Body of pancreas (tissue), 4 donors: ENCODE results near the gene ZRSR2. TPM values are rescaled to one million over a fixed set of nuclear protein-coding genes. Genes with fewer than 3 reads are reported as not detected.
A peak's percentile ranks its signal among the peaks of the same experiment; 100 is the strongest.

ENCODE experiments used
- ATAC-seq: fragments of 150-250 bp; one replicate; pipeline ENCODE4 v1.9.1; 2016
- DNase-seq, 4 donors: peaks; one replicate each; pipeline ENCODE4 v3.0.0-alpha.2; 2019
- H3K27ac ChIP-seq, 4 donors: fragments of 200-600 bp; sonication (generic); 1 replicate in 3 of 4; 2 replicates in 1 of 4; pipeline versions ENCODE4 v1.5.1 to v1.6.1; 2016 to 2019; ENCODE audit warnings: mild to moderate bottlenecking in 1 of 4, mixed read lengths in 1 of 4, moderate library complexity in 1 of 4
- H3K27me3 ChIP-seq, 2 donors: fragments of 200-600 bp; sonication (generic); one replicate each; pipeline ENCODE4 v1.6.0; 2016; ENCODE audit warnings: mild to moderate bottlenecking in 1 of 2
- H3K36me3 ChIP-seq, 2 donors: fragments of 200-600 bp; sonication (generic); replicated peaks in 1 of 2; 2 replicates each; pipeline ENCODE4 v1.5.1; 2016; ENCODE audit warnings: low read depth in 2 of 2; ENCODE audit not compliant: insufficient read depth in 1 of 2
- H3K4me1 ChIP-seq: fragments of 200-600 bp; sonication (generic); one replicate; pipeline ENCODE4 v1.6.0; 2016
- H3K4me3 ChIP-seq, 2 donors: fragments of 200-600 bp; sonication (generic); 1 replicate in 1 of 2; 2 replicates in 1 of 2; pipeline ENCODE4 v1.5.1; 2016 to 2019
- H3K9me3 ChIP-seq, 3 donors: fragments of 200-600 bp; sonication (generic); 1 replicate in 2 of 3; 2 replicates in 1 of 3; pipeline ENCODE4 v1.5.1; 2016
- POLR2A ChIP-seq, 3 donors: fragments of 450-650 bp; IDR thresholded peaks; one replicate each; pipeline ENCODE4 v1.6.1; 2016; ENCODE audit warnings: antibody characterized with exemption in 3 of 3, mild to moderate bottlenecking in 2 of 3
- WGBS, 2 donors: methylation state at CpG; one replicate each; pipeline ENCODE4 v1.1.5; 2017; 5-methylcytosine and 5-hydroxymethylcytosine counted together
- intact Hi-C: fragments of 100-400 bp; cut with DNase I; formaldehyde crosslinking; loops from one replicate; pipeline ENCODE4 v1.15.1; 2023
- total RNA-seq, 2 donors: library from RNA; depleted of rRNA; stranded (reverse); fragments of >200 nt; gene quantifications; one replicate each; pipeline ENCODE4 v1.1.0, GENCODE V29; 2016
- TF ChIP-seq, protein P1 (sequence below), 7 experiments: fragments of 450-650 bp in 4 of 7; fragments of 200-600 bp in 3 of 7; sonication (generic) in 3 of 7; IDR thresholded peaks; one replicate each; pipeline ENCODE4 v1.5.1; 2016 to 2019; ENCODE audit warnings: antibody characterized with exemption in 7 of 7

Gene ZRSR2
- total RNA-seq, 2 donors from 2014 or later = 5.7 to 9.2 TPM

DNA sequence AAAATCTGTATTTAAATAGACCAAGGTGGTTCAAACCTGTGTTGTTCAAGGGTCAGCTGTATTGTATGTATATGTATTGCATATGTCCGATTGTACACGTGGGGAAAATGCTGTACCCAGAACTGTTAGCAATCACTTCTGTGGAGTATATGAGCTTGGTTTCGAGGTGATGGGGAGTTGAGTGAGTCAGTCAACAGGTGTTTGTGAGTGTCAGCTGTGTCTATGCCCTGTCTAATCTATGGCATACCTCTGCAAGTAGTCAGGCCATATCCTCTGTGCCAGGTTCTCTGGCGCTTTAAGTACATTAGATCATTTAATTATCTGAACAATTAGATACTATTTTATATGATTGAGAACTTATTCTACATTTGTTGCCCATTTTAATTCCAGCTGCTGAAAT lies 7.4 kb downstream of the ZRSR2 start:
- Histone ChIP-seq H3K27me3 (no peaks in the 10 kb centered on the region), H3K27ac (no peak overlapping the region), H3K4me1 (no peaks in the 10 kb centered on the region), H3K36me3 (no peaks in the 10 kb centered on the region), H3K4me3 (no peak overlapping the region), H3K9me3 (no peaks in the 10 kb centered on the region)
- no peak for DNase-seq
- TF ChIP-seq POLR2A (IDR thresholded peaks at IDR 0.05) = no peak
- TF ChIP-seq, protein P1, sequence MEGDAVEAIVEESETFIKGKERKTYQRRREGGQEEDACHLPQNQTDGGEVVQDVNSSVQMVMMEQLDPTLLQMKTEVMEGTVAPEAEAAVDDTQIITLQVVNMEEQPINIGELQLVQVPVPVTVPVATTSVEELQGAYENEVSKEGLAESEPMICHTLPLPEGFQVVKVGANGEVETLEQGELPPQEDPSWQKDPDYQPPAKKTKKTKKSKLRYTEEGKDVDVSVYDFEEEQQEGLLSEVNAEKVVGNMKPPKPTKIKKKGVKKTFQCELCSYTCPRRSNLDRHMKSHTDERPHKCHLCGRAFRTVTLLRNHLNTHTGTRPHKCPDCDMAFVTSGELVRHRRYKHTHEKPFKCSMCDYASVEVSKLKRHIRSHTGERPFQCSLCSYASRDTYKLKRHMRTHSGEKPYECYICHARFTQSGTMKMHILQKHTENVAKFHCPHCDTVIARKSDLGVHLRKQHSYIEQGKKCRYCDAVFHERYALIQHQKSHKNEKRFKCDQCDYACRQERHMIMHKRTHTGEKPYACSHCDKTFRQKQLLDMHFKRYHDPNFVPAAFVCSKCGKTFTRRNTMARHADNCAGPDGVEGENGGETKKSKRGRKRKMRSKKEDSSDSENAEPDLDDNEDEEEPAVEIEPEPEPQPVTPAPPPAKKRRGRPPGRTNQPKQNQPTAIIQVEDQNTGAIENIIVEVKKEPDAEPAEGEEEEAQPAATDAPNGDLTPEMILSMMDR (IDR thresholded peaks at IDR 0.05) = no peak
- WGBS, 2 donors = 85 to 94% methylated on average over 4 of the region's 4 CpGs
- intact Hi-C loops = no loop called here
- no peak for ATAC-seq

DNA sequence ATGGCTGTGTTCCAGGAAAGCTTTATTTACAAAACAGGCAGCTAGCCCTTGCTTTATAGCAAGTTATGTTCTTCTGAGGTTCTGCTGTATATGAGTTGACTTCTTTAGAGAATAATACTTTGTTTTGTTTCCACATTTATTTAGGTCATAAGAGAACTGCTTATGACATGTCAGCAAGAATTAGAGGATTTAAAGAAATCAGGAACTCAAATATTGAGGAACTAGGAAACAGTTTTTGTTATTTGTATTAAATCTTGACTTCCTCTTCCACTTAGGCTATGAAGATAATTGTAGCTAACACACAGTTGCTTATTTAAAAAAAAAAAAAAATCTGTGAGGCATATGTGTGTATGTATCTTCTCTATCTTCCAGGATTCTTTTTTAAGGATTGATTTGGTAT lies 14.3 kb downstream of the ZRSR2 start:
- ATAC-seq (no peak), DNase-seq (no peak)
- Histone ChIP-seq H3K36me3 (no peaks in the 10 kb centered on the region), H3K4me3 (no peak overlapping the region), H3K27ac (peak overlapping the region in 1 of 4 donors; percentile 41), H3K4me1 (no peaks in the 10 kb centered on the region), H3K27me3 (no peaks in the 10 kb centered on the region), H3K9me3 (no peaks in the 10 kb centered on the region)
- intact Hi-C loops = no loop called here
- no peak for TF ChIP-seq POLR2A (IDR thresholded peaks at IDR 0.05)
- TF ChIP-seq, protein P1 (IDR thresholded peaks at IDR 0.05) = no peak

DNA sequence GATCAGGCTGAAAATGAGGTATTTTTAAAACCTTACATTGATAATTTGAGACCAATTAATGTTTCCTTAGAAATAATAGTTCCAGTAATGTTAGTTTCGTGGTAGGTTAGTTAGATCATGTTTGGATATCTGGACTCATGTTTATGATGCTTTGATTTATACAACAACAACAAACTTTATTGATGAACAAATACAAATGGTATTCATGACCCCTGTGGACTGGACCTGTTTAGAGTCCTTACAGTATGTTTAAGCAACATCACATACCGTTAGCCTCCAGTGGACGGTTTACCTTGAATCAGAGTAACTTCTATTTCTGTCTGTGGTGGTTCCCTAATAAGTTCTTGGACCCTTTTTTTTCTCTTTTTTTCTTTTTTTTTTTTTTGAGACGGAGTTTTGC lies 18.0 kb downstream of the ZRSR2 start:
- Histone ChIP-seq H3K4me1 (no peaks in the 10 kb centered on the region), H3K27ac (no peak overlapping the region), H3K36me3 (no peaks in the 10 kb centered on the region), H3K4me3 (no peak overlapping the region), H3K9me3 (no peaks in the 10 kb centered on the region), H3K27me3 (no peaks in the 10 kb centered on the region)
- intact Hi-C loops = no loop called here
- TF ChIP-seq, protein P1 (IDR thresholded peaks at IDR 0.05) = no peak
- no peak for TF ChIP-seq POLR2A (IDR thresholded peaks at IDR 0.05)
- ATAC-seq (no peak), DNase-seq (no peak)
- WGBS, 2 donors = 93 to 98% methylated on average over 3 to 4 of the region's 4 CpGs

DNA sequence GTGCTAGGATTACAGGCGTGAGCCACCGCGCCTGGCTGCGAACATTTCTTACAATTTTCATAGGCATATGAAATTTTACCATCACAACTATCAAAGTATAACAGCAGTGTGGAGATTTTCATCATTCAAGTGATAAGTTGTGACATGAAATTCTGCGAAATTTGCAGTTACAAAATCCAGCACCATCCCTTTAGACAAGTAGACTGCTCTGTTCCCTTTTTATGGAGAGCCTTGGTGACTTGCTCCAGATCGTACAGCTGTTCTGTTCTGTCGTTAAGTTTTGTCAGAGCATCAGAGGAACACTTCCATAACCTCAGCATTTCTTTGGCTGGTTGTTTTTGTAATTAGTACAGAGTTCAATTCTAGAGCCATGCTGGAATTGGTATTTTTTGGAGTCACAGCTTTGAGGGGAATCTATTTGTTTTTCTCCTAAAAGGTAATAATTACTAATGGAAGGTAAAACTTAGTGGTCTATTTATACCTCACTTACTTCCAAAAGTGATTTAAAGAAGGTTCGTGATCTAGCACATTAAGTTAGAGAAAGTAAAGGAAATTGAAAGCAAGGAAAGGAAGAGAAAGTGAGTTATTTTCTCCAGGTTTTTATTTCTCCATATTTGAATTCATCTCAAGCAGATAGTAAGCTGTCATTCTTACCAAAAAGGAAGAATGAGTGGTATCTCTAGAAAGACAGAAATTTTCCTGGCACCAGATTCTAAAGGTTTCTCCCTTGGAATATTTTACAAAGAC lies 22.1 kb downstream of the ZRSR2 start:
- Histone ChIP-seq H3K4me3 (no peak overlapping the region), H3K27me3 (no peaks in the 10 kb centered on the region), H3K4me1 (no peaks in the 10 kb centered on the region), H3K27ac (no peak overlapping the region), H3K36me3 (no peaks in the 10 kb centered on the region), H3K9me3 (no peaks in the 10 kb centered on the region)
- TF ChIP-seq POLR2A (IDR thresholded peaks at IDR 0.05) = no peak
- TF ChIP-seq, protein P1 (IDR thresholded peaks at IDR 0.05) = no peak
- DNase-seq = no peak
- WGBS, 2 donors = 91 to 95% methylated on average over 8 of the region's 8 CpGs
- no peak for ATAC-seq
- intact Hi-C loops = no loop called here

DNA sequence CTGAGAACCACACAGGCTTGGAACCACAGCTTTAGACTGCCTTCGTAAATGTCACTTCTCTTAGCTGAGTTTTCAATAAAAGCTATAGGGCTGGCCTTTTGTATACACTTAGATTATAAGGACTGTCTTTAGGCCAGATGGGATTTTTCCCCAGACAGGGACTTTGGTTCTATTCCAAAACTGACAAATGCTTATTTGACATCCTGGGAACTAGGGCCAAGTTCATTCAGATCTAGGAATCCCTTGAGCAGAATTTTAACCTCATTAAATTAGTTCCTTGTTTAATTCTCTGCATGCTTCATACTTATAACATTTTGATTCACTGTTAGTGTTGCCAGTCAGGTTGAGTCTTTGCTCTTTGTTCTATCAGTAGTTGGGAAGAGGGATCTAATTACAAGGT lies 23.1 kb downstream of the ZRSR2 start:
- ATAC-seq = no peak

More for the DNA sequence above, 23.1 kb downstream of the ZRSR2 start:
- no peaks in the 10 kb centered on the region for H3K27me3 ChIP-seq
- H3K4me3 ChIP-seq = no peak overlapping the region
- WGBS, 2 donors = 10 to 38% methylated on average over 1 of the region's 1 CpG
- no peak for DNase-seq
- H3K4me1 ChIP-seq = no peaks in the 10 kb centered on the region
- no peak for TF ChIP-seq POLR2A (IDR thresholded peaks at IDR 0.05)
- TF ChIP-seq, protein P1 (IDR thresholded peaks at IDR 0.05) = no peak
- intact Hi-C loops = no loop called here
- H3K36me3 ChIP-seq = no peaks in the 10 kb centered on the region
- H3K9me3 ChIP-seq = no peaks in the 10 kb centered on the region
- H3K27ac ChIP-seq = no peak overlapping the region
